C1 segment of cervical spinal cord (tissue), 14 donors: ENCODE results near the gene SETDB1.
"Not testable (repeated sequence)": the region's sequence is repeated elsewhere in the genome, so short reads cannot be mapped to it uniquely, and the experiment has no call there.

Experiments used
- DNase-seq, 14 donors: peaks; one replicate each; lab custom pipeline; 2025; lab: John Stamatoyannopoulos, UW

The SETDB1 gene

DNA sequence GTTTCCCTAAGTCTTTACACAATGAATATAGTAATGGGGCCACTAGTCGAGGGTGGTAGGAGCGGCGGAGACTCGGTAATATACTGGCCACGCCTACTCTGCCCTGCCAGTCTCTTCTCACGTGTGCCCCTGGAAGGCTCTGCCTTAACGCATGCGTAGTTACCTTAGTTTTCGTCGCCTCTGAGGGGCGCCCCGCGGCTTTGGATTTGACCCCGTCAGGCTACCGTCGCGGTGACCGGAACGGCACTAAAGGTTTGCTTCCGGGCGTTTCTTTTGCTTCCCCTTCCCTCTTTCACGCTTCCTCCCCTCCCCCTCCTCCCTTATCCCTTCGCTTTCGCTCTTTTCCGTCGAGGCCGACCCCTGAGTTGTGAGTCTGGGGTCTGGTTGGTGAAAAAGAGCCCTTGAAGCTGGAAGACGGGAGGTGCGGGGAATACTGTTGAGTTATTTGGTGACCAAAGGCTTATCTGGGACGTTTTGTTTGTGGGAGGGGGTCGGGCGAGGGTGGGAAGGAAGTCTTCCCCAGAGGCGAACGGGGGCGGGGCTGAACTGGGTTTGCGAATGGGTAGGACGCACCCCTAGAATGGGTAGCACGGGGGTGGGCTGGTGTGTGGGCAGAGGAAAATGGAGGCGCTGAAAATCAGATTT lies at the start of gene SETDB1:
Gene SETDB1 (plus strand): TSS at position 267 of the 645 bp plus-strand sequence. CDS start 1,352 bp downstream, outside the sequence.
- peak; percentile 37 to 94 (median 90) for DNase-seq

GRCh38 chr1:150878931-150879330 lies 47.2 kb upstream of the SETDB1 start:
- DNase-seq, result not testable (repeated sequence)

GRCh38 chr1:150881331-150882070 lies 44.7 kb upstream of the SETDB1 start:
- no peak for DNase-seq

DNA sequence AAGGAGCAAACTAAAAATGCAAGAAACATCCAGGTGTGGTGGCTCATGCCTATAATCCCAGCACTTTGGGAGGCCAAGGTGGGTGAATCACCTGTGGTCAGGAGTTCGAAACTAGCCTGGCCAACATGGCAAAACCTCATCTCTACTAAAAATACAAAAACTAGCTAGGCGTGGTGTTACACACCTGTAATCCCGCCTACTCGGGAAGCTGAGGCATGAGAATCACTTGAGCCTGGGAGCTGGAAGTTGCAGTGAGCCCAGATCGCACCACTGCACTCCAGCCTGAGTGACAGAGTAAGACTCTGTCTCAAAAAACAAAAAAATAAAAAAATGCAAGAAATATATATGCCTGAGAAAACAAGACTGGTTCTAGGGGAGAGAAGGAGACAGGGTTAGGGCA lies 43.0 kb upstream of the SETDB1 start:
- DNase-seq, result not testable (repeated sequence)

GRCh38 chr1:150887018-150887417 lies 39.1 kb upstream of the SETDB1 start, which contains the start of gene CTXND2:
CTXND2 (plus strand) TSS chr1:150887136; CDS start chr1:150912315, 25,179 bp downstream.
- no peak for DNase-seq

- DNase-seq, result no peak
Observed at GRCh38 chr1:150888727-150889126, 37.4 kb upstream of the SETDB1 start.

- no peak for DNase-seq
Observed at GRCh38 chr1:150890033-150890416, 36.1 kb upstream of the SETDB1 start.

- DNase-seq, result no peak
Observed at GRCh38 chr1:150893336-150893913, 32.7 kb upstream of the SETDB1 start.

GRCh38 chr1:150895618-150896017 lies 30.5 kb upstream of the SETDB1 start:
- peak in 3 of 14 donors; percentile 0 to 11 (median 3) for DNase-seq

DNA sequence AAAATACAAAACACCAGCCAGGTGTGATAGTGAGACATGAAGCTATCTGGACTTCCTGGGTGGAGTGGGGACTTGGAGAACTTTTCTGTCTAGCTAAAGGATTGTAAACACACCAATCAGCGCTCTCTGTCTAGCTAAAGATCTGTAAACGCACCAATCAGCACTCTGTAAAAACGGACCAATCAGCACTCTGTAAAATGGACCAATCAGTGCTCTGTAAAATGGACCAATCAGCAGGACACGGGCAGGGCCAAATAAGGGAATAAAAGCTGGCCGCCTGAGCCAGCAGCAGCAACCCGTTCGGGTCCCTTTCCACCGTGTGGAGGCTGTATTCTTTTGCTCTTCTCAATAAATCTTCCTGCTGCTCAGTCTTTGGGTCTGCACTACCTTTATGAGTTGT lies 26.4 kb upstream of the SETDB1 start:
- not testable (repeated sequence) for DNase-seq

GRCh38 chr1:150902346-150902745 lies 23.8 kb upstream of the SETDB1 start:
- no peak for DNase-seq

GRCh38 chr1:150902751-150903150 lies 23.4 kb upstream of the SETDB1 start:
- no peak for DNase-seq

- DNase-seq, result no peak
Observed at GRCh38 chr1:150905301-150905700, 20.9 kb upstream of the SETDB1 start.

DNA sequence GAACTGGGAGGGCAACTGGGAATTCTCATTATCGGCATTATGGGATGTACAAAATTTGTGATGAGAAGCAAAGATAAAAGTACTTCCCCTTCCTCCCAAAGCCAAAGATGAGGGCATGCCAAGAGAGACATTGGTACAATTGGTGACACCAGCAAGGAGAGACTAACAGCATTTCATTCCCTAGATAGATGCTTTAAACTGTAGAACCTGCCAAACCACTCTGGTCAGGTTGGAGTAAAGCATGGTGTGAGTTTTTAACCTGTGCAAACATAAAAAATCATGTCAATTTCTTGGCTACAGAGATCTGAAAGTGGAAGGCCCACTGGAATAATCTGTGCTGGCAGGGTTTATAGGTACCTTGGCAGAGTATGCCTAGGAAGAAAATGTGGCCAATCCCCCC lies 19.8 kb upstream of the SETDB1 start:
- DNase-seq, result no peak

DNA sequence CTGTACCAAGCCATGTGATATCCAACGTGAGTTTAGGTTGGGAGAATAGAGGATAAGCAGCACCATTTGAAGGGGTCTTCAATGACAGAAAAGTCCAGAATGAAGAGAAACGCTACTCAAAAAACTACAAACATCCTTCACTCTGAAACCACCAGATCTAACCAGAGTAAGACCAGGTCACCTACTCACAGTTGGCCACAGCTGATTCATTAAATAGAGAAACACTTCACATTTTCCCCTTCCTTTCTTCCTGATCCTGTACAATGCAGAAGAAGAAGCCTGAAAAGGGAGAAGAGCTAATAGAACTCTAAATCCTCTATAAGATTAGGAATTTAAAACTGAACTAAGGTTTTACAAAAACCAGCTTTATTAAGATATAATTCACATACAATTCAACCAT lies 19.4 kb upstream of the SETDB1 start:
- DNase-seq, result no peak

GRCh38 chr1:150909585-150910180 lies 16.5 kb upstream of the SETDB1 start:
- no peak for DNase-seq

GRCh38 chr1:150912623-150913022 lies 13.5 kb upstream of the SETDB1 start:
- no peak for DNase-seq

DNA sequence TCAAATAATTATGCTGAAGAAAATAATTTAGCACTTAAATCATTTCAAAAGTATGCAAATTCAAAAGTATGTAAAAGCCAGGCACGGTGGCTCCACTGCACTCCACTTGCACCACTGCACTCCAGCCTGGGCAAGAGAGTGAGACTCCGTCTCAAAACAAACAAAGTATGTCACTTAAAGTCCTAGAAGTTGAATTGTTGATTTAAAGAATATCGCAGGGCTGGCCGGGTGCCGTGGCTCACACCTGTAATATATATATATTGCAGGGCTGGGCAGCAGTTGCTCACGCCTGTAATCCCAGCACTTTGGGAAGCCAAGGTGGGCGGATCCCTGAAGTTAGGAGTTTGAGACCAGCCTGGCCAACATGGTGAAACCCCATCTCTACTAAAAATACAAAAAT lies 8.8 kb upstream of the SETDB1 start:
- no peak for DNase-seq

- peak in 5 of 14 donors; percentile 1 to 25 (median 9) for DNase-seq
Observed at GRCh38 chr1:150922519-150922975, 3.6 kb upstream of the SETDB1 start.

DNA sequence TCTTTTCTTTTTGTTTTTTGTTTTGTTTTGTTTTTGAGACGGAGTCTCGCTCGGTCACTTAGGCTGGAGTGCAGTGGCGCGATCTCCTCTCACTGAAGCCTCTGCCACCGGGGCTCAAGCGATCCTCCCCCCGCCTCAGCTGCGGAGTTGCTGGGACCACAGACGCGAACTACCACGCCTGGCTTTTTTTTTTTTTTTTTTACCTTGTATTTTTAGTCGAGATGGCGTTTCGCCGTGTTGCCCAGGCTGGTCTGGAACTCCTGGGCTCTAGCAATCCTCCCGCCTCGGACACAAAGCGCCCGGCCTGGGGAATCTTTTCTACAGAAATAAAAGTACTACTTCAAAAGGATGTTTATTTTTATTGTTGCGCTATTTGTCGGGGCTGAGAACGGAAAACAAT lies 1.1 kb upstream of the SETDB1 start:
- DNase-seq, result no peak

DNA sequence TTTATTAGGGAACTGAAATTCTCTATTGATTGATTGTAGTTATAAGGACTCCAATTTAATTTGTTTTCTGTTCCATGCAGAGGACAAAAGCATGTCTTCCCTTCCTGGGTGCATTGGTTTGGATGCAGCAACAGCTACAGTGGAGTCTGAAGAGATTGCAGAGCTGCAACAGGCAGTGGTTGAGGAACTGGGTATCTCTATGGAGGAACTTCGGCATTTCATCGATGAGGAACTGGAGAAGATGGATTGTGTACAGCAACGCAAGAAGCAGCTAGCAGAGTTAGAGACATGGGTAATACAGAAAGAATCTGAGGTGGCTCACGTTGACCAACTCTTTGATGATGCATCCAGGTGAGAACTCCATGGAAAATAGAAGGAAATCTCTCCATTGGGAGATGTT lies 1.5 kb downstream of the SETDB1 start:
- DNase-seq, result no peak

DNA sequence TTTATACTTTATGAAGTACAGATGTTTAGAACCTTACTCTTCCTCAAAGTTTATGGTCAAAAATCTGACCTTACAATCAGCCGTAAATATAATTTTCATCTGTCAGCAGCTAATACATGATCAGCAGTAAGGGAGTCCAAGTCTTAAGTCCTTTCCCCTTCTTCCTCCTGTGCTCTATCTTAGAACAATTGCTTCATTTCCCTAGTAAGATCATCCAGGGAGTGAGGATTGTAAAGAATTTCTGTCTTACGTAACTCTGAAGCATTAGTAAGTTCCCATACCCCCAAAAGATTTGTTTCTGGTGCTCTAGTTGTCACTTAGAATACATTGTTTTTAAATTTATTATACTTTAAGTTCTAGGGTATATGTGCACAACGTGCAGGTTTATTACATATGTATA lies 2.1 kb downstream of the SETDB1 start:
- DNase-seq, result no peak
